Dermis microvascular lymphatic vessel endothelial cell (primary cell): Measurements from ENCODE around the gene PSMB1. TPM values are rescaled to one million over a fixed set of nuclear protein-coding genes. Genes with fewer than 3 reads are reported as not detected.

Experiments used
- DNase-seq, 2 donors: peaks; one replicate each; pipeline versions ENCODE4 v3.0.0 to v3.0.0-alpha.2; 2010; ENCODE audit warnings: low read depth in 2 of 2
- total RNA-seq: library from RNA; depleted of rRNA; stranded (reverse); fragments of >200 nt; gene quantifications from 2 replicates; pipeline ENCODE4 v1.2.1, GENCODE V29; 2014

Gene PSMB1
- 312 and 347 TPM in 2 replicates for total RNA-seq

GRCh38 chr6:170552765-170553533 lies at the start of gene PSMB1:
Gene PSMB1, minus strand, starts transcription at chr6:170553307. Its CDS starts 65 bp downstream, at chr6:170553242.
- peak; percentile 94 to 97 for DNase-seq

GRCh38 chr6:170597278-170597677 lies 44.2 kb upstream of the PSMB1 start:
- no peak for DNase-seq

- no peak for DNase-seq
Measured at GRCh38 chr6:170596426-170596825, 43.3 kb upstream of the PSMB1 start.

- DNase-seq = no peak
Measured at GRCh38 chr6:170590725-170591124, 37.6 kb upstream of the PSMB1 start.

- no peak for DNase-seq
Measured at GRCh38 chr6:170584954-170585498, 31.9 kb upstream of the PSMB1 start.

GRCh38 chr6:170584181-170584953 lies 31.3 kb upstream of the PSMB1 start, which contains the start of gene PDCD2:
Gene PDCD2, minus strand, starts transcription at chr6:170584637. Its CDS starts 56 bp downstream, at chr6:170584581.
- peak; percentile 78 to 90 for DNase-seq

- DNase-seq = no peak
Measured at GRCh38 chr6:170583756-170584180, 30.7 kb upstream of the PSMB1 start.

GRCh38 chr6:170578909-170579308 lies 25.8 kb upstream of the PSMB1 start:
- DNase-seq = no peak

GRCh38 chr6:170575250-170575649 lies 22.1 kb upstream of the PSMB1 start:
- DNase-seq = peak in 1 of 2 donors; percentile 14

GRCh38 chr6:170572704-170573466 lies 19.8 kb upstream of the PSMB1 start:
- DNase-seq = no peak

- DNase-seq = no peak
Measured at GRCh38 chr6:170564936-170565530, 11.9 kb upstream of the PSMB1 start.

- DNase-seq = no peak
Measured at GRCh38 chr6:170561555-170561954, 8.4 kb upstream of the PSMB1 start.

GRCh38 chr6:170555305-170555704 lies 2.2 kb upstream of the PSMB1 start:
- DNase-seq = no peak

- no peak for DNase-seq
Measured at GRCh38 chr6:170554796-170555137, 1.7 kb upstream of the PSMB1 start.

GRCh38 chr6:170554013-170554795 lies 1.1 kb upstream of the PSMB1 start, which contains the start of gene TBP:
Gene TBP, plus strand, starts transcription at chr6:170554369. Its CDS starts 2,661 bp downstream, at chr6:170557030.
- DNase-seq = peak; percentile 99

GRCh38 chr6:170553534-170554012 lies 466 bp upstream of the PSMB1 start:
- DNase-seq = peak; percentile 64 to 65

- DNase-seq = no peak
Measured at GRCh38 chr6:170545405-170545804, 7.7 kb downstream of the PSMB1 start.

GRCh38 chr6:170542031-170542719 lies 10.9 kb downstream of the PSMB1 start:
- DNase-seq = no peak

- DNase-seq = no peak
Measured at GRCh38 chr6:170537329-170537728, 15.8 kb downstream of the PSMB1 start.
